ENCODE data around the gene TUFM. TPM values are rescaled to one million over a fixed set of nuclear protein-coding genes. Genes with fewer than 3 reads are reported as not detected.
"Not testable (repeated sequence)": the region's sequence is repeated elsewhere in the genome, so short reads cannot be mapped to it uniquely, and the experiment has no call there.

TUFM gene
- total RNA-seq, 4 donors from 2014 or later: 95.7 to 172 (median 126) TPM

DNA sequence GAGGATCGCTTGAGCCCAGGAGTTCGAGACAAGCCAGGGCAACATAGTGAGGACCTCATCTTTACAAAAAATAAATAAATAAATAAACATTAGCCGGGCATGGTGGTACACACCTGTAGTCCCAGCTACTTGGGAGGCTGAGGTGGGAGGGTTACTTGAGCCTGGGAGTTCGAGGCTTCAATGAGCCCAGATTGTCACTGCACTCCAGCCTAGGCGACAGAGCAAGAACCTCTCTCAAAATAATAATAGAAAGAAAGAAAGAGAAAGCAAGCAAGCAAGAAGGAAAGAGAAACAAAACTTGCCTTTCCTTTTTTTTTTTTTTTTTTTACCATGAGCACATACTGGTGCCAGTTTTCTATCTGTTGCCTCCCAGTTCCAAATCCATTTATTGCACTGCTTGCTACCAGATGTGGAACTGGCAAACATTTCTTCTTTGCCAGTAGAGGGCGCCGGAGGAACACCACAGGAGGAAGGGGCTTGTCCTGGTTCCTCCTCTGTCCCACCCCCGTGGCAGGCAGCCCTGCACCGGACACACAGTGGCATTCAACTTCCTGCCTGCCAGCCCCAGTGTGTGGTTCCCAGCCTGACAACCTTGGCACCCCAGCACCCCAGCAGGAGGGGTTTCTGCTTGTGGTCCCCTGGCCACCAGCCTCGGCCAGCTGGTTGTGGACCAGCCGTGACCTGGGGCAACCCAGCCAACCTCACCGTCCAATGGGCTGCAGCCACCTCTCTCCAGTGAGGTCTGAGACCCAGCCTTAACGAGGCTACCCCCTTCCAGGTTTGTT lies 43.7 kb downstream of the TUFM start:
- H3K36me3 ChIP-seq; H3K4me1 ChIP-seq; intact Hi-C loops (cut with DNase I); H3K27ac ChIP-seq; H3K27me3 ChIP-seq; H3K4me3 ChIP-seq (replicated peaks in 1 of 3); H3K9me3 ChIP-seq: not testable (repeated sequence)
- TF ChIP-seq, protein P1, sequence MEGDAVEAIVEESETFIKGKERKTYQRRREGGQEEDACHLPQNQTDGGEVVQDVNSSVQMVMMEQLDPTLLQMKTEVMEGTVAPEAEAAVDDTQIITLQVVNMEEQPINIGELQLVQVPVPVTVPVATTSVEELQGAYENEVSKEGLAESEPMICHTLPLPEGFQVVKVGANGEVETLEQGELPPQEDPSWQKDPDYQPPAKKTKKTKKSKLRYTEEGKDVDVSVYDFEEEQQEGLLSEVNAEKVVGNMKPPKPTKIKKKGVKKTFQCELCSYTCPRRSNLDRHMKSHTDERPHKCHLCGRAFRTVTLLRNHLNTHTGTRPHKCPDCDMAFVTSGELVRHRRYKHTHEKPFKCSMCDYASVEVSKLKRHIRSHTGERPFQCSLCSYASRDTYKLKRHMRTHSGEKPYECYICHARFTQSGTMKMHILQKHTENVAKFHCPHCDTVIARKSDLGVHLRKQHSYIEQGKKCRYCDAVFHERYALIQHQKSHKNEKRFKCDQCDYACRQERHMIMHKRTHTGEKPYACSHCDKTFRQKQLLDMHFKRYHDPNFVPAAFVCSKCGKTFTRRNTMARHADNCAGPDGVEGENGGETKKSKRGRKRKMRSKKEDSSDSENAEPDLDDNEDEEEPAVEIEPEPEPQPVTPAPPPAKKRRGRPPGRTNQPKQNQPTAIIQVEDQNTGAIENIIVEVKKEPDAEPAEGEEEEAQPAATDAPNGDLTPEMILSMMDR (IDR thresholded peaks at IDR 0.05): peak in 3 of 6 experiments; percentile 18 to 47 (median 29)
- peak; percentile 64 to 80 for DNase-seq
- 55 to 70% methylated on average over 5 of the region's 13 CpGs for WGBS, 2 donors

Small RNA genes lying within 50 kb of the gene (microRNA-seq; reads per million reads assigned to microRNA genes)
- gene MIR4721: not detected

Small RNA genes lying within 50 kb of the gene (small RNA-seq; reads per million reads assigned to genes)
- not detected for gene RF00416

Other genes starting within 250 kb of the TUFM start
- gene SULT1A2, start 249.3 kb downstream of the TUFM start, total RNA-seq: 10 to 100 TPM in 3 of 4 donors, 1 to 10 TPM in 1; 3.6 to 35.9 (median 20.9) TPM
- 100 to 1,000 TPM in 2 of 4 donors, 10 to 100 TPM in 2; 84.9 to 162 (median 118) TPM for gene SULT1A1, start 236.3 kb downstream of the TUFM start, total RNA-seq
- gene NPIPB8, start 208.3 kb downstream of the TUFM start, total RNA-seq: under 1 TPM in 2 of 4 donors, not detected in 2; 0.27 to 0.63 TPM
- 100 to 1,000 TPM; 213 to 326 (median 285) TPM for gene EIF3C, start 134.9 kb downstream of the TUFM start, total RNA-seq
- 1 to 10 TPM; 1.2 to 8.2 (median 2.0) TPM for gene NPIPB9, start 94.6 kb downstream of the TUFM start, total RNA-seq
- 10 to 100 TPM; 49.3 to 78.7 (median 62.0) TPM for gene ATXN2L, start 23.3 kb downstream of the TUFM start, total RNA-seq
- gene SH2B1, start 17.5 kb upstream of the TUFM start, total RNA-seq: 10 to 100 TPM; 34.4 to 60.6 (median 38.8) TPM
- 1 to 10 TPM in 2 of 4 donors, under 1 TPM in 1, not detected in 1; 0.27 to 2.7 (median 2.3) TPM for gene ATP2A1, start 32.1 kb upstream of the TUFM start, total RNA-seq
- 10 to 100 TPM; 36.7 to 55.8 (median 41.2) TPM for gene RABEP2, start 78.9 kb upstream of the TUFM start, total RNA-seq
- not detected for gene CD19, start 85.6 kb upstream of the TUFM start, total RNA-seq
- 10 to 100 TPM; 20.5 to 33.6 (median 28.2) TPM for gene NFATC2IP, start 104.6 kb upstream of the TUFM start, total RNA-seq
- gene SPNS1, start 128.4 kb upstream of the TUFM start, total RNA-seq: 10 to 100 TPM; 16.5 to 24.2 (median 20.6) TPM
- gene LAT, start 138.7 kb upstream of the TUFM start, total RNA-seq: 10 to 100 TPM in 1 of 4 donors, 1 to 10 TPM in 3; 4.4 to 10.6 (median 7.0) TPM